Thyroid gland (tissue), 4 donors: ENCODE results near the gene HSF5.

Experiments
- POLR2A ChIP-seq, 2 donors: fragments of 450-650 bp; IDR thresholded peaks; one replicate each; pipeline ENCODE4 v1.6.1; 2017; ENCODE audit warnings: antibody characterized with exemption in 2 of 2, mild to moderate bottlenecking in 2 of 2, moderate library complexity in 1 of 2
- TF ChIP-seq, protein P1 (sequence below), 6 experiments: fragments of 200-600 bp in 3 of 6; fragments of 450-650 bp in 3 of 6; sonication (generic) in 3 of 6; IDR thresholded peaks; one replicate each; pipeline ENCODE4 v1.5.1; 2016 to 2019; ENCODE audit warnings: antibody characterized with exemption in 6 of 6, mild to moderate bottlenecking in 2 of 6, inconsistent platforms in 1 of 6, moderate library complexity in 1 of 6

GRCh38 chr17:58377661-58378060 is 110.5 kb downstream of the HSF5 start:
- TF ChIP-seq, protein P1, sequence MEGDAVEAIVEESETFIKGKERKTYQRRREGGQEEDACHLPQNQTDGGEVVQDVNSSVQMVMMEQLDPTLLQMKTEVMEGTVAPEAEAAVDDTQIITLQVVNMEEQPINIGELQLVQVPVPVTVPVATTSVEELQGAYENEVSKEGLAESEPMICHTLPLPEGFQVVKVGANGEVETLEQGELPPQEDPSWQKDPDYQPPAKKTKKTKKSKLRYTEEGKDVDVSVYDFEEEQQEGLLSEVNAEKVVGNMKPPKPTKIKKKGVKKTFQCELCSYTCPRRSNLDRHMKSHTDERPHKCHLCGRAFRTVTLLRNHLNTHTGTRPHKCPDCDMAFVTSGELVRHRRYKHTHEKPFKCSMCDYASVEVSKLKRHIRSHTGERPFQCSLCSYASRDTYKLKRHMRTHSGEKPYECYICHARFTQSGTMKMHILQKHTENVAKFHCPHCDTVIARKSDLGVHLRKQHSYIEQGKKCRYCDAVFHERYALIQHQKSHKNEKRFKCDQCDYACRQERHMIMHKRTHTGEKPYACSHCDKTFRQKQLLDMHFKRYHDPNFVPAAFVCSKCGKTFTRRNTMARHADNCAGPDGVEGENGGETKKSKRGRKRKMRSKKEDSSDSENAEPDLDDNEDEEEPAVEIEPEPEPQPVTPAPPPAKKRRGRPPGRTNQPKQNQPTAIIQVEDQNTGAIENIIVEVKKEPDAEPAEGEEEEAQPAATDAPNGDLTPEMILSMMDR (IDR thresholded peaks at IDR 0.05): no peak
- TF ChIP-seq POLR2A (IDR thresholded peaks at IDR 0.05): no peak
